ENCODE results near the gene NUCKS1.

DNA sequence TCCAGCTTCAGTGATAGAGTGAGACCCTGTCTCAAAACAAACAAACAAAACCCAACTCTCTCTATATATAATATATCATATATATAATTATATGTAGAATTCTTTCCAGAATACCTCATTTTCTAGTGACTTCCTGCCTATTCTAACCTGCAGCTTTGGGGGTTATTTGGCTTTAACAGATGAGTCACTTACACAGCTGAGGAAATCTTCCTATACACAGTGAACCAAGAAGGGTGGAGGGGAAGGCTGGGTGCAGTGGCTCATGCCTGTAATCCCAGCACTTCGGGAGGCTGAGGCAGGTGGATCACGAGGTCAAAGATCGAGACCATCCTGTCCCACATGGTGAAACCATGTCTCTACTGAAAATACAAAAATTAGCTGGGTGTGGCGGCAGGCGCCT is 16.1 kb upstream of the NUCKS1 start:
- no peak for TF ChIP-seq EZH2 (IDR thresholded peaks at IDR 0.05)
- TF ChIP-seq CTCF (IDR thresholded peaks at IDR 0.05) = no peak
